Adipocyte (in vitro differentiated cells): Measurements from ENCODE around the gene COPB1.

Source experiments
- DNase-seq: peaks from one replicate; pipeline ENCODE4 v3.0.0-alpha.2; 2015; ENCODE audit warnings: low read depth
- H3K27me3 ChIP-seq: replicated peaks from 2 replicates; pipeline ENCODE4 v1.7.0; 2013; ENCODE audit warnings: mild to moderate bottlenecking, low read length, moderate library complexity; ENCODE audit not compliant: control insufficient read depth, insufficient read depth
- H3K36me3 ChIP-seq: 2 replicates; pipeline ENCODE4 v1.7.0; 2013; ENCODE audit warnings: low read length, mild to moderate bottlenecking, moderate library complexity; ENCODE audit not compliant: control insufficient read depth, insufficient read depth, severe bottlenecking
- H3K4me1 ChIP-seq: 2 replicates; pipeline ENCODE4 v1.7.0; 2013; ENCODE audit warnings: mild to moderate bottlenecking, low read length, moderate library complexity; ENCODE audit not compliant: control insufficient read depth, insufficient read depth
- H3K4me3 ChIP-seq: 2 replicates; pipeline ENCODE4 v1.7.0; 2013; ENCODE audit warnings: mild to moderate bottlenecking, low read length, moderate library complexity
- H3K9ac ChIP-seq: 2 replicates; pipeline ENCODE4 v1.7.0; 2013; ENCODE audit warnings: mild to moderate bottlenecking, low read length, moderate library complexity
- H3K9me3 ChIP-seq: 2 replicates; pipeline ENCODE4 v1.7.0; 2013; ENCODE audit warnings: mild to moderate bottlenecking, low read length, moderate library complexity; ENCODE audit not compliant: control insufficient read depth

COPB1 gene, protein sequence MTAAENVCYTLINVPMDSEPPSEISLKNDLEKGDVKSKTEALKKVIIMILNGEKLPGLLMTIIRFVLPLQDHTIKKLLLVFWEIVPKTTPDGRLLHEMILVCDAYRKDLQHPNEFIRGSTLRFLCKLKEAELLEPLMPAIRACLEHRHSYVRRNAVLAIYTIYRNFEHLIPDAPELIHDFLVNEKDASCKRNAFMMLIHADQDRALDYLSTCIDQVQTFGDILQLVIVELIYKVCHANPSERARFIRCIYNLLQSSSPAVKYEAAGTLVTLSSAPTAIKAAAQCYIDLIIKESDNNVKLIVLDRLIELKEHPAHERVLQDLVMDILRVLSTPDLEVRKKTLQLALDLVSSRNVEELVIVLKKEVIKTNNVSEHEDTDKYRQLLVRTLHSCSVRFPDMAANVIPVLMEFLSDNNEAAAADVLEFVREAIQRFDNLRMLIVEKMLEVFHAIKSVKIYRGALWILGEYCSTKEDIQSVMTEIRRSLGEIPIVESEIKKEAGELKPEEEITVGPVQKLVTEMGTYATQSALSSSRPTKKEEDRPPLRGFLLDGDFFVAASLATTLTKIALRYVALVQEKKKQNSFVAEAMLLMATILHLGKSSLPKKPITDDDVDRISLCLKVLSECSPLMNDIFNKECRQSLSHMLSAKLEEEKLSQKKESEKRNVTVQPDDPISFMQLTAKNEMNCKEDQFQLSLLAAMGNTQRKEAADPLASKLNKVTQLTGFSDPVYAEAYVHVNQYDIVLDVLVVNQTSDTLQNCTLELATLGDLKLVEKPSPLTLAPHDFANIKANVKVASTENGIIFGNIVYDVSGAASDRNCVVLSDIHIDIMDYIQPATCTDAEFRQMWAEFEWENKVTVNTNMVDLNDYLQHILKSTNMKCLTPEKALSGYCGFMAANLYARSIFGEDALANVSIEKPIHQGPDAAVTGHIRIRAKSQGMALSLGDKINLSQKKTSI

DNA sequence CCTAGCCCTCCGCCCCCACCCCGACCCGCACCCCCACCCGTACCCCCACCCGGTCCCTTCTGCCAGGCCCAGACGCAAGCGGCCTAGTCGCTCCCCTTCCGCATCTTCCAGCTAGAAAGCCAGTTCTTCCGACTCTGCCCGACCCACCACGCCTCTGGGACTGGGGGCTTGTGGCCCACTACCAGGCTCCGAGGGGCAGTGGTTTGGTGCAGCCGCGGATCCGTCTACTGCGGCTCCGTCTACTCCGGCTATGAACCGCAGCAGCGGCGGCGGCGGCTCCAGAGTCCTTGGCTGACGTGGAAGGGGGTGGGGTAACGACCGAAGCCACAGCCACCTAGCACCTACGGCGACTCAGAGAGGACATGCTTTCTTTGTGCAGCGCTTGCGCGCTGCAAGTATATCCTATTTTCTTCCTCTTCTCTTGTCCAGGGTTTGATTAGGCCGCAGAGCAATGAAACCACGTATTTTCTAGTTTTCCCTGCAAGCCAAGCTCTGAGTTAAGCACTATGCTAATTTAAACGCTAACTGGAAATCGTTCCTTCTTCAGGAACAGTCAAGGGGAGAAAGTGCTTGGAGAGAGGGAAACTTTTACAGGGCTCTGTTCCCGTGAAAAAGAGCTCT lies at the start of gene COPB1:
Gene COPB1 (minus strand): TSS at position 252 of the 621 bp plus-strand sequence. CDS start 883 bp downstream, outside the sequence.
- Histone ChIP-seq H3K4me3 (peak within 1 kb of the TSS; percentile 93), H3K36me3 (peaks cover 59% of the 10 kb centered on the region), H3K9me3 (no peaks in the 10 kb centered on the region), H3K27me3 (no peaks in the 10 kb centered on the region), H3K9ac (peak within 1 kb of the TSS; percentile 91), H3K4me1 (peaks cover 28% of the 10 kb centered on the region)
- peak; percentile 96 for DNase-seq

DNA sequence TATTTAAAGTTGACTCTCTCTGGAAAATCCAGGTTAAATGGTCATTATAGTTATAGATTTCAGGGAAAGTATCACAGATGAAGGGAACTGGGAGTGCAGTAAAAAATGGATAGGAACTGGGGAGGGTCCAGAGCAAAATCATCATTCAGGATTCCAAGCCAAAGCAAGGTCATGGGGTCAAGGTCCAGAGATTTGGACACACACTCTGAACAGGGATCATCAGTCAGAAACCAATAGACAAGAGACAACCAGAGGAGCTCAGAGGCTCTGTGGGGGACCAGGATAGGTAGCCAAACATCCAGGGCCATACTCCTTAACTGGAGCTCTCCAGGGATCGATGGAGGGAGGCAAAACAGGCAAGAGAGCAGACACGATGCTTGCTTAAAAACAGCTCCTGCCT lies 47.8 kb upstream of the COPB1 start:
- Histone ChIP-seq H3K9ac (no peak overlapping the region), H3K36me3 (no peaks in the 10 kb centered on the region), H3K27me3 (no peaks in the 10 kb centered on the region), H3K4me3 (no peak overlapping the region), H3K4me1 (peaks cover 35% of the 10 kb centered on the region), H3K9me3 (no peaks in the 10 kb centered on the region)
- DNase-seq: no peak

DNA sequence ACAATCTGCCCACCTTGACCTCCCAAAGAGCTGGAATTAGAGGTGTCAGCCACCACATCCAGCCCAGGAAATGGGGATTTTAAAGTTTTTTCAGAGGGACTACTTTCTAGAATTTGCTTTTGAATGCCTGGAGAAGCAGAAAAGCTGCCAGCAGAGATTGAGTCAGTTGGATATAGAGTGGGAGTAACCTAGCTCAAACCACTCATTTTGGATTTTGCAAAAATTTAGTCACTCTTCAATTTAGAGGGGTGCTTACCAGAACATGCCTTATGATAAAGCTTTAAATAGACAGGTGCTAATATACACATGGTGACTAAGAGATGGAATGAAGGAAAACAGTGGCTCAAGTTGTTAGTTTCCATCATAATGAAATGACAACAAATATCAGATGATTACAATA lies 47.1 kb upstream of the COPB1 start:
- H3K4me3 ChIP-seq: no peak overlapping the region
- peaks cover 43% of the 10 kb centered on the region for H3K4me1 ChIP-seq
- no peaks in the 10 kb centered on the region for H3K9me3 ChIP-seq
- no peak for DNase-seq
- no peak overlapping the region for H3K9ac ChIP-seq
- no peaks in the 10 kb centered on the region for H3K36me3 ChIP-seq
- no peaks in the 10 kb centered on the region for H3K27me3 ChIP-seq

DNA sequence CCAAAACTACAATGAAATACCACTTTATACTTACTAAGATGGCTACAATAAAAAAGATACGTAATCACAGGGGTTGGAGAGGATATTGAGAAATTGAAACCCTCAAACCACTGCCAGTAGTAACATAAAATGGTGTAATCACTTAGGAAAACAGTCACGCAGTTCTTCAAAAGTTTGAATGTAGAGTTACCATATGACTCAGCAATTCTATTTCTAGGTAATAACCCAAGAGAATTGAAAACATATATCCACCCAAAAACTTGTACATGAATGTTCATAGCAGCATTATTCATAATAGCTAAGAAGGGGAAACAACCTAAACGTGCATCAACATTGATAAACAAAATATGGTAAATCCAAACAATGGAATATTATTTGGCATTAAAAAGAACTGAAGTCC lies 45.0 kb upstream of the COPB1 start:
- no peaks in the 10 kb centered on the region for H3K9me3 ChIP-seq
- H3K27me3 ChIP-seq: no peaks in the 10 kb centered on the region
- H3K9ac ChIP-seq: no peak overlapping the region
- peaks cover 60% of the 10 kb centered on the region for H3K4me1 ChIP-seq
- no peak overlapping the region for H3K4me3 ChIP-seq
- DNase-seq: peak; percentile 47
- no peaks in the 10 kb centered on the region for H3K36me3 ChIP-seq

DNA sequence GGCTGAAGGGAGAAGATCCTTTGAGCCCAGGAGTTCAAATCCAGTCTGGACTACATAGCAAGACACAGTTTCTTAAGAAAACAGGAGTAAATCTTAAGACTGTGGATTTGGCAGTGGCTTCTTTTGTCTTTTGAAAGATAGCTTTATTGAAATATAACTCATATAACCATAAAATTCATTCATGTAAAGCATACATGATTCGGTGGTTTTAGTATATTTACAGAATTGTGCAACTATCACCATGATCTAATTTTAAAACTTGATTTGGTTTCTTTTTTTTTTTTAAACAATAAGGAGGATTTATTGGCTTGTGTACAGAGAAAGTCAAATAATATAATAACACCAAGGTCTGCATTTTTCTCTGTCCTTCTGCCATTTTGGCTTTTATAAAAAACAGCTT lies 43.6 kb upstream of the COPB1 start:
- Histone ChIP-seq H3K4me3 (no peak overlapping the region), H3K36me3 (no peaks in the 10 kb centered on the region), H3K9me3 (no peaks in the 10 kb centered on the region), H3K9ac (peak overlapping the region; percentile 87), H3K27me3 (no peaks in the 10 kb centered on the region), H3K4me1 (peaks cover 69% of the 10 kb centered on the region)
- DNase-seq: no peak

DNA sequence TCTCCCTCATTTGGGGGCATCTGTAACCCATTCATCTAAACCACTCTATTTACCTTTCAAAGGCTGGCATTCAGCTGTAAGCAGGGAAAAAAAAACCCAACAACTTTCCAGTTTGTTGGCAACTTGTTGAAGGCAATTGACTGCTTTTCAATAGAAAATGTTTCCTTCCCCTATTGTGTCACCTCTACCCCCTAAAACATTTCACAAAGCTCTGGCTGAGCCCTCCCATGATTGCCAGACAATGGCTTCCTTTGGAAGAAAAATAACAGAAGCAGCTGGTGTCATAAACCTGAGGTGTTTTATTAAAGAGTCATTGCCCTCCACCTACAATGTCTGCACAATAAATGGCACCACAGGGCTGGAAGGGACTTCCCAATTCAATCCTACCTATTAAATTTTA lies 42.7 kb upstream of the COPB1 start:
- Histone ChIP-seq H3K9me3 (no peaks in the 10 kb centered on the region), H3K9ac (peak overlapping the region; percentile 87), H3K4me3 (no peak overlapping the region), H3K36me3 (no peaks in the 10 kb centered on the region), H3K4me1 (peaks cover 64% of the 10 kb centered on the region), H3K27me3 (no peaks in the 10 kb centered on the region)
- DNase-seq: no peak

DNA sequence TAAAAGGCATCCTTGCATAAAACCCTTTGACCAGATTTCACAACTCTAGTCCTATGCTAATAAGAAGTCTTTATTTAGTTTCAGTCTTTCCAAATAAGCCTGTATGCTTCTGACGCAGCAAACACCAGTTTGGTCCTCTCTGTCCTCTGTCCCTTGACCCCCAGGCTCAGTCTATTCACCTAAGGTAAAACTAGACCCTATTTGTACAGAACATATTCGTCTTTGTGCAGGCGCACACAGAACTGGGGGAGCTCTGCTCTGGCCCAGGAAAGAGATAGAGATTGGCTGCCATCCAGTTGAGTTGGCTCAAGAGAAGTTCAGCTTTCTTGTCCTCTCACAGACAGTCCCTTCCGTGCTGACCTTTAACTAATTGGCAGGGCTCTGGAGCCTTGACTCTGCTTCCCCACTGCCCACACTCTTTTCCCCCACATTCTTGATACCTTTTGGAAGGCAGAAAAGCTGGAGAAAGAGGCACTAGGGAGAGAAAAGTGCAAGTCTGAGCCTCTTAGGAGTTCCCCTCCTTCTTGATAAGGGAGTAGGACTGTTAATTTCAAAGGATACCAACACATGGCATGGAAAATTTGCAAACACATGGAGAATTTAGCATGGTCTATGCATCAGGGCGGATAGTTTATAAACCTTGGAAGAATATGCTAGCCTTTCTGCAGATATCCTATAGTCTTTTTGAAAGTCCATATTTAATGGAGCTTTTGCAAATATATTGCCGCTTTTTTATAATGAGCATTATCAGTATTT lies 41.8 kb upstream of the COPB1 start:
- H3K27me3 ChIP-seq: no peaks in the 10 kb centered on the region
- no peak for DNase-seq
- peak overlapping the region; percentile 46 for H3K4me3 ChIP-seq
- H3K36me3 ChIP-seq: no peaks in the 10 kb centered on the region
- H3K4me1 ChIP-seq: peaks cover 59% of the 10 kb centered on the region
- H3K9me3 ChIP-seq: no peaks in the 10 kb centered on the region
- H3K9ac ChIP-seq: peak overlapping the region; percentile 87

DNA sequence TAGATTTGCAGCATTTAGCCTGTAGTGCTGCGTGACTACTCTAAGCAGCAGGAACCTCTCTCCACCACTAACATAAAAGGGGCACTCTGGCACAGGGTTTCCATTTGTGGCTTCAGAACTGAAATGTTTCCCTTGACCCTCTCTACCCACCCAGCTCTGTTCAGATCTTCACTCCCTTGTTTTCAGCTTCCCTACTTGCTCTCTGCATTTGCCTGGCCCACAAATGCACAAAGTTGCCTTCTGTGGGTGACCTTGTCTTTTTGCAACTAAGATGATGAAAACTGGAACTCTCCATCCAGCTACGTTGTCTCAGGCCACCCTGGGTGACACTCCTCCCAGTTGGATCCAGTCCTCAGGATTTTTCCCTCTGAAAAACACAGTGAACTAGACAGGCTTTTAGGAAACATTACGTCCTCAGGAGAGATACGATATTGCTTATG lies 40.4 kb upstream of the COPB1 start:
- Histone ChIP-seq H3K27me3 (no peaks in the 10 kb centered on the region), H3K9me3 (no peaks in the 10 kb centered on the region), H3K4me1 (peaks cover 59% of the 10 kb centered on the region), H3K4me3 (peak overlapping the region; percentile 52), H3K9ac (peak overlapping the region; percentile 87), H3K36me3 (no peaks in the 10 kb centered on the region)
- no peak for DNase-seq

DNA sequence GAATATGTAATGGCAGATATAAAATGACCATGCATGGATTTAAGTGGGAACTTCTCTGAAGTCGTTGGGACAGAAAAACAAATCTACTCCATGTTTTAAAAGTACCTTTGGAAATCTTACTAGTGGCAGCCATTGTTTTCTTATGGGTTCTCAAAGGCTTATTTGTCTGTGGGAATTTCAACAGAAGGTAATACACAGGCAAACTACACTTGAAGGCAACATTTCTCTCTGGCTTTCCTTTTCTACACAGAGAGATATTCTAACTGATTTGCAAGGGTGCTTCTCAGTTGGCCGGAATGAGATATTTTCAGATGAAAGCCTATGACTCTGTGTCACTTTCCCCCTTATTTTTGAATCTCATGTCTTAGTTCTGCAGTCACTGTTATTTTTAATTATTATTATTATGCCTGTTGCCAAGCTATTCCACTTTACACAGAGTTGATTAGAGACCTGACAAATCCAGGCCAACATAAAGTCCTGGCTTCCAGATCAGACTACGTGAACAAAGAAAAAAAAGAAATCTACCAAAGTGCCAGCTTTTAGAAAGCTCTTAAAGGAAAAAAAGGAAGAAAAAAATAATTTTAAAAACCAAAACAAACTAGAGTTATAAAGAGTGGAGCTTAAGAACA lies 39.4 kb upstream of the COPB1 start:
- peak overlapping the region; percentile 61 for H3K9ac ChIP-seq
- H3K9me3 ChIP-seq: no peaks in the 10 kb centered on the region
- peaks cover 50% of the 10 kb centered on the region for H3K4me1 ChIP-seq
- H3K27me3 ChIP-seq: no peaks in the 10 kb centered on the region
- no peaks in the 10 kb centered on the region for H3K36me3 ChIP-seq
- no peak for DNase-seq
- no peak overlapping the region for H3K4me3 ChIP-seq

DNA sequence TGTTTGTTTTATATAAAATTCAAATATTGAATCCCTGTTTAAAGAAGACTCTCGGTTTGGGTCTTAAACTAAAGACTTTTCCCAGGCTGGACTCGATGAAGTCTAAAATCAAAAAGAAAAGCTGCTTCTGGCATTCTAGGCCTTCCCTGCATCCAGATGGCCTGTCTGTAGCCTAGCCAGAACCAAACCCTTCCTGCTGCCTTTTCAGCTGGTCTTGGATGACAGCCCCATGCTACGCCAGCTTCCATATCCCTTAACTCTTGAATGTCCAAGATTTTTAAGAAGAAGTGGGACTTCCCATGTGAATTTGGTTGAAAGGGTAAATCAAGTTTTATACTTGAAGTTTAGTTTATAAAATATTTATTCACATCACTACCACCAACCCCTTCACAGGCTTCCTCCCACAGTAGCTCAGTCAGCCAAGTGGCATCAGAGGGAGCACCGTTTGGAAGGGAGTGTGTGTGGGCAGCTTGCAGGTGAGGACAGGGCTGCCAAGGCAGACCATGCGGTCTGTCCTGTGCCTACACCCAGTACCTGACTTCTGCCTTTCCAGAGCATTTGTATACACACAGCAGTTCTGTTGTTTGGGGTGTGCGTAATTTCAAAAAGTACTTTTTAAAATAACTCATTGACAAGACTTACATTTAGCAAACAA lies 38.8 kb upstream of the COPB1 start:
- H3K36me3 ChIP-seq: no peaks in the 10 kb centered on the region
- peaks cover 48% of the 10 kb centered on the region for H3K4me1 ChIP-seq
- H3K9ac ChIP-seq: peak overlapping the region; percentile 61
- H3K9me3 ChIP-seq: no peaks in the 10 kb centered on the region
- no peak for DNase-seq
- no peaks in the 10 kb centered on the region for H3K27me3 ChIP-seq
- H3K4me3 ChIP-seq: no peak overlapping the region
